GM13977 (cell line): ENCODE data around the gene ITGB3.

Source experiments
- DNase-seq: peaks from one replicate; pipeline ENCODE4 v3.0.0; 2012; ENCODE audit warnings: low spot score
- CTCF ChIP-seq: IDR thresholded peaks from 2 replicates; pipeline ENCODE4 v1.5.1; 2012; ENCODE audit warnings: mild to moderate bottlenecking, control low read depth; ENCODE audit not compliant: insufficient read depth; ENCODE audit errors: extremely low read depth, missing control alignments
- in situ Hi-C: fragments of 300-500 bp; cut with MboI; formaldehyde crosslinking; loops from one replicate; pipeline ENCODE4 v1.12.0; 2022; ENCODE audit warnings: low sequenced_read_pairs, low pct_unique_long_range_greater_than_20kb, mixed read lengths, inconsistent platforms; ENCODE audit not compliant: unreplicated experiment

The ITGB3 gene

DNA sequence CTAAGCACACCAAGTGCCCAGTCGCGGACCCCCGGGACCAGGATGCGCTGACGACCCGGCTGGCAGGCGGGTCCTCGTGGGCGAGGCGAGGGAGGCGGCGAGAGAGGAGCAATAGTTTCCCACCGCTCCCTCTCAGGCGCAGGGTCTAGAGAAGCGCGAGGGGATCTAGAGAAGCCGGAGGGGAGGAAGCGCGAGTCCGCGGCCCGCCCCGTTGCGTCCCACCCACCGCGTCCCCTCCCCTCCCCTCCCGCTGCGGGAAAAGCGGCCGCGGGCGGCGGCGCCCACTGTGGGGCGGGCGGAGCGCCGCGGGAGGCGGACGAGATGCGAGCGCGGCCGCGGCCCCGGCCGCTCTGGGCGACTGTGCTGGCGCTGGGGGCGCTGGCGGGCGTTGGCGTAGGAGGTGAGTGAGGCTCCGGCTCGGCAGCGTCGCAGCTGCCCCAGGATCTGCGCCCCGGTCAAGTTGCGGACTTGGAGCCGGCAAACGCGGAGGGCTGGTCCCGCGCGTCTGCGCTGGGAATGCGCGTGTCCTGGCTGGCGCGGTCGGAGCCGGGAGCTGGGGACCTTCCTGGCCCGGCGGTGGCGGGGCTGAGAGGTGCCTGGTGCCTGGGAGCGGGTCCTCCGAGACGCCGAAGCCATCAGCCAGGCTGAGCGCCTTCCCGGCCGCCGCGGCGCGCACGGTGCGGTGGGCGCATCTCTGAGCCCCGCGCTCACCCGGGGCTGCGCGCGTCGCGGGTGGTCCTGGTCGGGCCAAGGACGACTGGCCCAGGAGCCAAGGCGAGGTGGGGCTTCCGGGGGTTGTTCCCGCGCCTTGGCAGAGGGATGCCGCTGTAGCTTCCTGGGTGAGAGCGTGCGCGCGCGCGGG lies at the start of gene ITGB3:
TSS of gene ITGB3 (plus strand) at position 287 of the 862 bp plus-strand sequence. CDS start at position 322, 35 bp downstream.
- in situ Hi-C loops, result no loop called here
- TF ChIP-seq CTCF, result peak; percentile 63
- peak; percentile 88 for DNase-seq

- in situ Hi-C loops, result no loop called here
- TF ChIP-seq CTCF, result no peak
- no peak for DNase-seq
Measured at GRCh38 chr17:47203984-47204721, 49.5 kb upstream of the ITGB3 start.

GRCh38 chr17:47204722-47205418 lies 48.8 kb upstream of the ITGB3 start:
- in situ Hi-C loops, result no loop called here
- DNase-seq, result peak; percentile 52
- TF ChIP-seq CTCF, result no peak

GRCh38 chr17:47205419-47205963 lies 48.1 kb upstream of the ITGB3 start:
- DNase-seq, result peak; percentile 45
- in situ Hi-C loops, result no loop called here
- no peak for TF ChIP-seq CTCF

- no peak for DNase-seq
- in situ Hi-C loops, result no loop called here
- no peak for TF ChIP-seq CTCF
Measured at GRCh38 chr17:47207143-47208067, 46.2 kb upstream of the ITGB3 start.
